GM21723 (cell line): ENCODE measurements around the gene PSD.

Experiments
- ATAC-seq: cut with Tn5 transposase; IDR thresholded peaks from one replicate; pipeline ENCODE4 v1.9.1; 2021; ENCODE audit warnings: mild to moderate bottlenecking, moderate library complexity; ENCODE audit not compliant: unreplicated experiment

PSD gene

DNA sequence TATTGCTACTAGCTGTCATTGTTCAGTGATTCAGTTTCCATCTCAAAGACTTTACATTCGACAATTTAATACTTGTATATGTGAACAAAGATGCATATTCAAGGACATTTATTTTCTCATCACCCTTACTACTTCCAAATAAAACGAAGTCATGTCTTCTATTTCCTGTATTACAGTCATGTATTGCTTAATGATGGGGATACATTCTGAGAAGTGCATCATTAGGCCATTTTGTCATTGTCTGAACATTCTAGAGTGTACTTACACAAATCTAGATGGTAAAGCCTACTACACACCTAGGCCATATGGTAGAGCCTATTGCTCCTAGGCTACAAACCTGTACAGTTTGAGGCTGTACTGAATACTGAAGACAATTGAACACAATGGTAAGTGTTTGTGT, 26.3 kb upstream of the PSD start:
- ATAC-seq = no peak

DNA sequence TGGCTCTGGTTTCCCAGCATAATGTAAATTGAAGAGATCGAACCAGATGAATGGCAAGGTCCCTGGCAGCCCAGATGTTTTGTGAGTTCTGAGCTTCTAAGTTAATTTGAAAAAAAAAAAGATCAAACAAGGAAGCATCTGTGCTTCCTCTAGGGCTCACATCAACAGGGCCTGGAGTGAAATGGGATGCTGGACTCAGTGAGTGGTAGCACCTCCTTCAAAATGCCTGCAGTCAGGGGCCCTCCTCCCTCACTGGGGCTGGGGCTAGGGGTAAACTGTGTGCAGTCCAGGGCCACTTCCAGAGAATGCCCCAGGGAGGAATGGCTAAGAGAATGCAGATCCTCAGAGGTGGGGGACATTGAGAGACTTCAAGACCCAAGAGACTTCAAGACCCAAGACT, 19.8 kb upstream of the PSD start:
- no peak for ATAC-seq

DNA sequence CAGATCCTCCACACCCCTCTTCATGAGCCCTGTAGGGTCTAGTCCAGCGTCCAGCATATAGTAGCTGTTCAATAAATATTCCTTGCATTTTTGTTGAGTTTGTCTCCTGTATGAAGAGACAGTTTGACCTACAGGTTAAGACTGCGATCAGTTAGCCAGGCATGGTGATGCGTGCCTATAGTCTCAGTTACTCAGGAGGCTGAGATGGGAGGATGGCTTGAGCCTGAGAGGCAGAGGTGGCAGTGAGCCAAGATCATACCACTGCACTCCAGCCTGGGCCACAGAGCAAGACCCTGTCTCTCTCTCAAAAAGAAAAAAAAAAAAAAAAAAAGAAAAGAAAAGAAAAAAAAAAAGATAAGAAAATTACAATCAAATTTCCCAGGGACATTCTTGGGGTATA, 18.9 kb upstream of the PSD start:
- no peak for ATAC-seq

DNA sequence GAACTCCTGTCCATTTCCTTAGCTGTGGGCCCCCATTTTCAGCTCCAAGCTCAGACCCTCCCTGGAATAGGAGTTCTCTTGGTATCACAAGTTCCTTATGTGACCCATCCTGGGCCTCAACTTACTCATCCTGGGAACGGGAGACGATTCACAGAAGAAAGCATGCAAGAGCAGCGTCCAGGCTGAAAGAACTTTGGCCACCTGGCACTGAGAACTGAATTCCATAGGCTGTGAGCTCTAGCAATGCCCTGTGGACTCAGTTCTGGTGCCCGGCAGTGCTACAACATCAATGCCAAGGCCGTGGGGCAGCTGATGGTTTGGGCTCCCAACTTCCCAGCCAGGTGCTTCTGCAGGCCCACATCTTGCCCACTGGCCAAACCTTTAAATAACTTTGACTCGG, 17.7 kb upstream of the PSD start:
- no peak for ATAC-seq

DNA sequence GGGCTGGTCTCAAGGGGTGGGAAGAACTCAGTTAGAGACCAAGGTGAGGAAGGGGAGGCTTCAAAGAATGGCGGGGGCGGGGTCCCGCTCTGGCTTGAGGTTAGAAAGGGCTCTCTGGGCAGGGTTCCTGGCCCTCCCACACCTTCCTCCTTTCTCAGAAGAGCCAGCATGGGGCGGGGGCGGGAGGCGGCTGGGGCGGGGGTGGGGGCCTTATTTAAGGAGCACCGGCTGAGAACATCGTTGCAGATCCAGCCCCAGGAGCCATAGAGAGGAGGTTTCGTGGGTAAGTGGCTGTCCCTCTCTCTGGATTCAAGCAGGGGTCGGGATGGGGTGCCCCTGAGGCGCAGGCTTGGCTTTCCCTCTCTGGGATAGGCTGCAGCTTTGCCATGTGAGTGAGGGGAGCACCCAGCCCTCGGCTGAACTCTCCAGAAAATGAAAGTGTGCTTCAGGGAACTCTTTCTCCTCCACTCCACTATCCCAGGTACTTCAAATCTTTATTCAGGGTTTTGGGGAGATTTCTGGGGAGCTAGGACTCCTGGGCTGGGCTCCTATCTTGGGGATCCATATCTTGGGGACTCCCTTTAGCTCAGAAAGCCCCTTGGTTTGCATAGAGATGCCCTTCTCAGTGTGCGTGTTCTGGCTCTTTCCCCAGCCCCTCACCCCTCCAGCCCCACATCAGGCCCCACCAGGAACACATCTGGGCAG, 17.1 kb upstream of the PSD start:
- ATAC-seq = no peak

DNA sequence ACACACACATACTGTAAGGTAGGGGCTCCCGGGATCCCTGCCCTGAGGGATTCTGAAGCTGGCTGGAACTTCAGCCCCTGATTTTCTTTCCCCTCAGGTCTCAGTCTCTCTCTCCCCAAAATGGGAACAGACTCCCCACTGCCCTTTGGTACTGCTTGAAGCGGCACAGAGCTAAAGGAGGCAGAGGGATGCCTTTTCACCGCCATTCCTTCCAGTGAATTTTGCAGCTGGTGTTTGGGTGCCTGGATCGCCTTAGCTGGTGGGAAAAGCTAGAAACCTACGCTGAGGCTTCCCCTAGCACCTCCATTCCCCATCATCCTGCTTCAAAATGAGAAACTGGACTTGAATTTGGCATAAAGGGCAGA, 16.5 kb upstream of the PSD start:
- ATAC-seq = no peak

DNA sequence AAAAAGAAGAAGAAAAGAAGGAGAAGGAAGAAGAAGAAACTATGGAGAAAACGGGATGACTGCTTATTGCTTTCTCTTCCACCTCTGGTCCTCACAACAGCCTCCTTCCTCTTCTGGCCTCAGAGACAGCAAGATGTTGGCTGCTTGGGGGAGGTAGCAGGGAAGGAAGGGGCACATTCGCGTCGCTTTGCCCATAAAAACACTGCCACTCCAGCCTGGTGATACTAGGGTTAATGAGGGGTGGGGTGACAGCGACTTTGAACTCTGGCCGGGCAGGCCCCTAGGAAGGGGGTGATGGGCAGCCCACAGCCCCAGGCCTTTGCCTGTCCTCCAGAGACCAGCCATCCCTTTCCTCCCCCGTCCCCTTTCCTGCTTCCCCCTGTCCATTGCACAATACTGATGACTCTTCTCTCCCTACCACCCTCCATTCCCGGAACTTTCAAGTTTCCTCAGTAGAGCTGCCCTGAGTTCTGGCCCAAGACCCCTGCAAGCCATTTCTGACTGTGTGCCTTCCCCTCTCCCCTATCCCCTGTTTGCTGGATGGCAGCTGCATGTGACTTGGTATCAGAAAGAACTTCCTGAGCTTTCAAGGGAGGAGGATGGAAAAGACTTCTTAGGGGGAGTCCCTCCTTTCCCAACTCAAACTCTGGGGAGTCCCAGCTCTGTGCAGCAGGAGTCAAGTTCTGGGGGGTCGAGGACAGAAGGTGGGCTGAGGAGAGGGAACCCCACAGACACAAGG, 16.0 kb upstream of the PSD start:
- no peak for ATAC-seq

DNA sequence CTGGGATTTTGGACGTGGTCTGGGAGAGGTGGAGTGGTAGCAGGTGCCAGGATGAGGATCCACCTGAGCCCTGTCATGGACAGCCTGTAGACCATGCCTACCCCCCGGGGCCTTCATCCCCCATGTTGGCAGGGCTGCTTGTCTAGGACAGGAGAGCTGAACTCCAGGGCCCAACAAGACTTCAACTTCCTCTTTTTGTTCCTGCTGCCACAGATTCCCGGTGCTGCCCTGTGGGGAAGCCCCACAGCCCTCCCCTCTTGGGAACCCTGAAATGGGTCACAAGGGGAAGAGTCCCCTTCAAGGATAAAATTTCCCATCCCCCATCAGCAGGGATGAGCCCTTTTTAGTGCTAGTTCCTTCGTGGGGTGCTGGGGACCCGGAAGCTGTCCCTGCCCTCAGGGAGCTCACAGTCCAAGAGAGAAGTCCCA, 15.0 kb upstream of the PSD start:
- ATAC-seq = no peak

DNA sequence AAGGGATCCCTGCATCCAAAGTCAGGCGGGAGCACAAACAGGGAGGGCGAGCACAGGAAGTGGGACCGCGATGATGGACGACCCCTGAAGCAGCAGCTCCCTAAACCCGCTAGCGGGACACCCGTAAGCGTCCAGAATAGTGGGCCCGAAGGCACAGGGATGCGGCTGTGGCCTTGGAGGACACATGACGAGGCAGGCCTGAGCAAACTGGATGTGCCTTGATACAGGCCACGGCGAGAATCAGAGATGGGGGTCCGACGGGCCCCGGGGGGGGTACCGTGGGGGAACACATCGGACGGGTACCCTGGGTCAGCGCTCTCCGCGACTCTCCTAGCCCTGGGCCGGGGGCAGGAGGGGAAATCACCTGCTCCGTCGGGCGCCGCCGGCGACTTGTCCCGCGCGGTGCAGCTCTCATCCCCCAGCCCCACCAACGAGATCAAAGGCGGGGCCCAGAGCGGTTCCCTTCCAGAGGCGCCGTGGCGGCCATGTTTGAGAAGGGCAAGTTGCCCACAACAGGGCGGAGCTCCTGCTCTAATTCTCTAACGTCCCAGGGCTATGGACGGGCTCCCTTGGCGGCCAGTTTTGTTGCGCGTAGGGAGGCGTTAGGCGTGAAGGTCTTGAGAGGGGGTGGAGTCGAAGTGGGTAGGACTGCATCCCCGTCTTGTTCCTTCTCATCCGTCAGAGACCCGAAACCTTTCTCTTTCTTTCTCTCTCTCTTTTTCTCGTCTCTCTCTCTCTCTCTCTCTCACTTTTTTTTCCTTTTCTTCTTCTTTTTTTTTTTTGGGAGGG, 13.8 kb upstream of the PSD start, which contains the start of gene CUEDC2:
TSS of gene CUEDC2 (minus strand) at position 413 of the 789 bp plus-strand sequence. CDS start 7,386 bp downstream, outside the sequence.
- peak; percentile 85 for ATAC-seq

DNA sequence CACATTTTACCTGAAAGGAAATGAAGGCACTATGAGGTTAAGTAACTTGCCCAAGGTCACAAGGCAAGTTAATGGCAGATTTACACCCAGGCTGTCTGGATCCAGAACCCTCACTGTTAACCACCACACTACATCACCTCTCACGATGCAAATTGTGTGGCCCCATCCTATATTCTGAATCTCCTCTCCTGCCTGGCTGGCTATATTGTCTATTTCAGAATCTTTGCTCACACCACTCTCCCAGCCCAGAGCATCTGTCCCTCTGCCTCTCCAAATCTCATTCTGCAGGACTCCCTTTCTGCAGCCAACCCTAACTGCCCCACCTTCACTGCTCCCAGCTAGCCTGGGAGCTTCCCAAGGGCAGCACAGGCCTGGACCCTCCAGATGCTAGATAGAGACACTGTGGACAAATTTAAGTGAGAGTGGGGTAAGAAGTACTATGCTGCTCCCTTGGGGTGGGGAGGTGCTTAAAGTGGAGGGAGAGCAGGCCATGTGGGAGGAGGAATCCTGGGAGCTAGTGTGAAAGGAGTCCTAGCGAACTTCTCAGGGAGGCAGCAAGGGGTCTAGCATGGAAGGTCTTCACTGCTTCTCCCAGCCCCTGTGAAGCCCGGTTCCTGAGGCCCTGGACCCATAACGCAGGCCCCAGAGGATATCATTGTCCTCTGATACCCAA, 13.0 kb upstream of the PSD start:
- no peak for ATAC-seq

DNA sequence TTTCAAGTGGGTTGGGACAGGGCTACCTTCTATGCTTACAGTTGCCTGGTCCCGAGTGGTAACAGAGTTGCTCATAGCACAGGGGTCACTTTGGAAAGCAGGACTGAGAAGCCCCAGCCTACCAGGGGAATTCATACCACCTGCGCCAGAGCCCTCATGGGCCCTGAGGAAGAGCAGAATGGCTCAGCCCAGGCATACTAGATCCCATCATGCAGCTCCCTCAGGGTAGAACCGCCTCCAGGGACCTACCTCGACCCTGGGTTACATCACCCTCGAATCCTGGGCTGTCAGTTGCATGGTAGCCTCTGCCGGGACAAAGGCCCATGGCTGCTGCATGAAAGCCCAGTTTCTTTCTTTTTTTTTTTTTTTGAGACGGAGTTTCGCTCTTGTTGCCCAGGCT, 10.9 kb upstream of the PSD start:
- no peak for ATAC-seq

DNA sequence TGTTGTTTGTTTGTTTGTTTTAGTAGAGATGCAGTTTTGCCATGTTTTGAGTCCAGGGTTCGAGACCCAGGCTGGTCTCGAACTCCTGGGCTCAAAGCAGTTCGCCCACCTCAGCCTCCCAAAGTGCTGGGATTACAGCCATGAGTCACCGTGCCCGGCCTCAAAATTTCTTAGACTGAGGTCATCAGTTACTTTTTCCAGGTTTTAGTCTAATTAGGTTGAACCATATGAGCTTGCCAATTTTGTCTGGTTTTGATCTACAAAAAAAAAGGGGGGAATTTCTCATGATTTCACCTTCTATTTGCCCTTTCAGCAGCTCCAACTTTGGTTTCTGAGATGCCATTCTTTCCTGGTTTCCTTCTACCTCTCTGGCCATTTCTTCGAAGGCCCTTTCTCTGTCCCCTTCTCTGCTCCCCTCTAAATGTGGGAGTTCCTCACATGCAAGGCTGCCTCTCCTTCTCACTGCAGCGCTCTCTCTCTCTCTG, 8.3 kb upstream of the PSD start:
- ATAC-seq = no peak

DNA sequence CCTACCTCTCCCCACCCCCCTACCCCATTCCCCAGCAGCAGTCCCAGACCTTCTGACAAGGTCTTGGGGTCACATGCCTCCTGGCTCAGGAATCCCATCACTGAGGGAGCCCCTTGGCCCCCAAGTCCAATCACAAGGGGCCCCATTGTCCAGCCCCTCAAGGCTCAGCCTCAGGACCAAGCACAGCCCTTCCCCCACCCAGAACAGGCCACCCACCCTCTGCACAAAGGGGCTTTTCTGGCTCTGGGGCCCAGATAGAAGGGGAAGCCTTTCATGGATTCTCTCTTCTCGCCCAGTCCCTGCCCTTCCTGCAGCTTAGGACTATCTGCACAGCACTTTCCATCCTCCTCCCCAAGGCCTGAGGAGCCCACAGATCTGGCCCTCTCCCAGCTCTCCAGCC, 6.9 kb upstream of the PSD start:
- ATAC-seq = no peak

DNA sequence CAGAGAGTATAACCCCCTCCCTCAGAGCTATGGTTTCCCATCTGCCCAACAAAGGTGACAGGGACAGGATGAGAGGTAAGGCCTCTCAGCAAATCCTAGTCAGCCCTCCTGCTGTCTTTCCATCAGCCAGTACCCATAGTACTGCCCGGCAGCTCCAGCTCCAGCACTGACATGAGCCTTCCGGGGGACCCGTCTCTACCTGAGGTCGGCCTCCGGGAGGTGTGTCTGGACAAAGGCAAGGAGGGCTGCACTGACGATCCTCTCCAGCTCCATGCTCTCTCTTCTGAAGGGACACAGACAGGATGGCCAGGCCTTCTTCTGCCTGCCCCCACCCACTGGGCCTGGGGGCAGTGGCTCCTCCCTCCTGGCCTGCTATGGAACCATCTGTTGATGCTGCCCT, 6.3 kb upstream of the PSD start:
- ATAC-seq = no peak

DNA sequence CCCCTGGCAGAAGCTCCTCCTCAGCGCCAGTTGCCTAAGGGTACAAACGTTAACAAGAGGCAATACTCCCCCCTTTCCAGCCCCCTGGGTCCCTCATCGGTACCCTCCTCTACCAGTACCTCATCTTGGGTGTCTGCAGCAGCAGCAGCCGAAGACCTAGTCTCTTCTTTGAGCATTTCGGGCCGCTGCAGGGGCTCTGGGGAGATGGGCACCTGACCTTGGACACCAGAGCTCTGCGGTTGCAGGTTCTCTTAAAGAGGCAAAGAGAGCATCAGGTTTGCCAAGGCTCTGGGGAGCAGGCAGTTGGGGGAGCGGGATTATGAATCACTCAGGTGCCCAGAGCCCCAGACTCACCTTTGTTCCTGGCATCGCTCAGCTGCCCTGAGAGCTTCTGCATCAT, 5.6 kb upstream of the PSD start:
- no peak for ATAC-seq

DNA sequence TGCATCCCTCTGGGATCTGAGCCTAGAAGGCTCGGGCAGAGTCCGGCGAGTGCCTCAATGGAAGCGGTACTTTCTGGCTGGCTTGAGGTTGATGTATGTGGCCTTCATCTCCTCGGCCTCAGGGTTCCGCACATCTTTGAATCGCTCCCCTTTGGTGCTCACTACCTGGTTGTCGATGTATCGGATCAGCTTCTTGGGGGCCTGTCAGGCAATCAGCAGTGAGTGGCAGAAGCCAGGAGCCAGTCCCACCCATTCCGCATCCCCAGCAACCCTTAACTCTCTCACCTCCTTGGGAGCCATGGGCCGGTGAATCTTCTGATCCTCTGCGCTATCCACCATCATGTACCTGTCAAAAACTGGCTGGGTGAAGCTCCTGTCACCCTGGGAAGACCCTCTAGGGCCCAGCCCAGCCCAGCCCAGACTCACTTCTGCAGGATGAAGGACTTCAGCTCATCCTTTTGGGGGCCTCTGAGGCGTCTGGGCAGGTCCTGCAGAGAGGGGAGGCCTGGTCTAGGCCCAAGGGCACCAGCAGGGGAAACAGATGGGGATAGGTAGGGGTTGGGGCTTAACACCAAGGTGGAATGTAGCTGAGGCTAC, 4.9 kb upstream of the PSD start:
- ATAC-seq = no peak

DNA sequence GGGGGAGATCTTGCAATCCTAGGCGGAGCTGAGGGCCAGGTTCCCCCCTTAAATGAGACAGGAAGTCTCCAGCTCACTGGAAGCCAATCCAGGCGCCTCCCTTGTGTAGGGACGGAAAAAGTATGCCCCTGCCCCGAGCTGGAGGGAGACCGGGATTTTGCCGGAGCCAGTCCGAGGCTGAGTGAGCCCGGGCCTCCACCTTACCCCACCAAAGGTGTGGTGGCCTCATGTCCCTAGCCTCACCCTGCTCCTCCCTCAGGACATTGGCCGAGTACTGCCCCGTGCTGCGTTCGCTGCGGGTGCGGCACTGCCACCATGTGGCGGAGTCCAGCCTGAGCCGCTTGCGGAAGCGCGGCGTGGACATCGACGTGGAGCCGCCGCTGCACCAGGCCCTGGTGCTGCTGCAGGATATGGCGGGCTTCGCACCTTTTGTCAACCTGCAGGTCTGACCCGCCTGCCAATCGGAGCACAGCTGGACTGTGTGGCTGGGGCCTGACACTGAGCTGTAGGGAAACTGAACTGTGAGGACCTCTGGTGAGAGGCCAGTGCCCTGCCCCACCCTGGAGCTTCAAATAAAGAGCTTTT, 4.1 kb upstream of the PSD start:
- ATAC-seq = peak; percentile 31

DNA sequence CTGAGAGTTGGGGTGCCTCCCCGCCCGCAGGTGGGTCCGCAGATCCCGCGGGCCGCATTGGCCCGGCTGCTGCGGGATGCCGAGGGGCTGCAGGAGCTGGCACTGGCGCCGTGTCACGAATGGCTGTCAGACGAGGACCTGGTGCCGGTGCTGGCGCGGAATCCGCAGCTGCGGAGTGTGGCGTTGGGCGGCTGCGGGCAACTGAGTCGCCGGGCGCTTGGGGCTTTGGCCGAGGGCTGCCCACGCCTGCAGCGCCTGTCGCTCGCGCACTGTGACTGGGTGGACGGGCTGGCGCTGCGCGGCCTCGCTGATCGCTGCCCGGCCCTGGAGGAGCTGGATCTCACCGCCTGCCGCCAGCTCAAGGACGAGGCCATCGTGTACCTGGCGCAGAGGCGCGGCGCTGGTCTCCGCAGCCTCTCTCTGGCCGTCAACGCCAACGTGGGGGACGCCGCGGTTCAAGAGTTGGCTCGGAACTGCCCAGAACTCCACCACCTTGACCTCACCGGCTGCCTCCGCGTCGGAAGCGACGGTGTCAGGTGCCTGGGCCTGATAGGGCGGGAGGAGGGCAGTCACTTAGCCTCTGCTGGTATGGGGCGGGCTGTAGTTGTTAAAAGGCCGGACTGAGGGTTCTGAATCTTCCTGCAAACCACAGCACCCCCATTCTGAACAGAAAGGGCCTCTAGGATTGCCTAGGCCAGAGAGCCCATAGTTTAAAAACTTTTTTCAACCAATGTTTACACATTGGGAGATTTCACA, 3.4 kb upstream of the PSD start:
- peak; percentile 4 for ATAC-seq

DNA sequence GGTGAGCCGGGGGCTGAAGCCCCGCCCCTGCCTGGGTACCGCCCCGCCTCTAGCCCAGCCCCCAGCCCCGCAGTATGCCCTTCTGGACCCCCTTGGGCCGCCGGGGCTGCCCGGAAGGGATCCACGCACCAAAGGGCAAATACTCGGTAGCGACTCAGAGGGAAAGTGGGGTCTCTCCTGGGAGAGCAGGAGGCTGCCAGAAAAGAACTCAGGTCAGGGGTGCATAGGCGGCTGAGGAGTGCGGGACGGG, 2.8 kb upstream of the PSD start:
- no peak for ATAC-seq
